LNCaP clone FGC (cell line): ENCODE measurements around the gene SLCO6A1.

Experiments used
- DNase-seq: peaks from one replicate; pipeline ENCODE4 v3.0.0-alpha.2; 2011; ENCODE audit warnings: low read depth
- H3K4me3 ChIP-seq: 2 replicates; pipeline ENCODE4 v1.5.1; 2011; ENCODE audit warnings: mild to moderate bottlenecking, low read depth, low read length, control low read depth
- TF ChIP-seq, protein P1 (sequence below): IDR thresholded peaks from 2 replicates; pipeline ENCODE4 v1.5.1; 2012; ENCODE audit warnings: mild to moderate bottlenecking; ENCODE audit not compliant: control insufficient read depth, insufficient read depth; ENCODE audit errors: extremely low read depth

Gene SLCO6A1, protein sequence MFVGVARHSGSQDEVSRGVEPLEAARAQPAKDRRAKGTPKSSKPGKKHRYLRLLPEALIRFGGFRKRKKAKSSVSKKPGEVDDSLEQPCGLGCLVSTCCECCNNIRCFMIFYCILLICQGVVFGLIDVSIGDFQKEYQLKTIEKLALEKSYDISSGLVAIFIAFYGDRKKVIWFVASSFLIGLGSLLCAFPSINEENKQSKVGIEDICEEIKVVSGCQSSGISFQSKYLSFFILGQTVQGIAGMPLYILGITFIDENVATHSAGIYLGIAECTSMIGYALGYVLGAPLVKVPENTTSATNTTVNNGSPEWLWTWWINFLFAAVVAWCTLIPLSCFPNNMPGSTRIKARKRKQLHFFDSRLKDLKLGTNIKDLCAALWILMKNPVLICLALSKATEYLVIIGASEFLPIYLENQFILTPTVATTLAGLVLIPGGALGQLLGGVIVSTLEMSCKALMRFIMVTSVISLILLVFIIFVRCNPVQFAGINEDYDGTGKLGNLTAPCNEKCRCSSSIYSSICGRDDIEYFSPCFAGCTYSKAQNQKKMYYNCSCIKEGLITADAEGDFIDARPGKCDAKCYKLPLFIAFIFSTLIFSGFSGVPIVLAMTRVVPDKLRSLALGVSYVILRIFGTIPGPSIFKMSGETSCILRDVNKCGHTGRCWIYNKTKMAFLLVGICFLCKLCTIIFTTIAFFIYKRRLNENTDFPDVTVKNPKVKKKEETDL

DNA sequence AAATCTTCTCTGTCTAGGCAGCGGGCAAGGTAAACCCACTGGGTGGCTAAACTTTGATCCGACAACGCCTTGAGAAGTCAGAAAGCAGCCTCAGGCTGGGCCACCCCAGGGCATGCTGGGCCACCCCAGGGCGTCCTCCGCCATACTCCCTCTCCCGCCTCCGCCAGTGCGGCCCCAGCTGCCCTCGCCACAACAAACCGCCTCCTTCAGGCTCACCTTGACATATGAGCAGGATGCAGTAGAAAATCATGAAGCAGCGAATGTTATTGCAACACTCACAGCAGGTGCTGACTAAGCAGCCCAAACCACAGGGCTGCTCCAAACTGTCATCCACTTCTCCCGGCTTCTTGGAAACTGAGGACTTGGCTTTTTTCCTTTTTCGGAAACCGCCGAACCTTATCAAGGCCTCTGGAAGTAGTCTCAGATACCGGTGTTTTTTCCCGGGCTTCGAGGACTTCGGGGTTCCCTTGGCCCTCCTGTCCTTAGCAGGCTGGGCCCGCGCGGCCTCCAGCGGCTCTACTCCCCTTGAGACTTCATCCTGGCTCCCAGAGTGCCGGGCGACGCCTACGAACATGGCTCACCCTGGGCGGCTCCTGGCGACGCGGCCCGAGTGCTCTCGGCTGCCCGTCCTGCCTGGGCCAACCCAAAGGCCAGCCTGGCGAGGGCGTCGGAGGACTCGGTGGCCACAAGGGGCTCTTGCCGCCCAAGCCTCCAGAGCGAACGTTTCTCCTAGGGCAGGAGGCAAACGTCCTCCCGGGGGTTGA, at the start of gene SLCO6A1:
Gene SLCO6A1 (minus strand): TSS at position 731 of the 764 bp plus-strand sequence. CDS start 157 bp downstream, at position 574.
- H3K4me3 ChIP-seq: no peak within 1 kb of the TSS
- TF ChIP-seq, protein P1, sequence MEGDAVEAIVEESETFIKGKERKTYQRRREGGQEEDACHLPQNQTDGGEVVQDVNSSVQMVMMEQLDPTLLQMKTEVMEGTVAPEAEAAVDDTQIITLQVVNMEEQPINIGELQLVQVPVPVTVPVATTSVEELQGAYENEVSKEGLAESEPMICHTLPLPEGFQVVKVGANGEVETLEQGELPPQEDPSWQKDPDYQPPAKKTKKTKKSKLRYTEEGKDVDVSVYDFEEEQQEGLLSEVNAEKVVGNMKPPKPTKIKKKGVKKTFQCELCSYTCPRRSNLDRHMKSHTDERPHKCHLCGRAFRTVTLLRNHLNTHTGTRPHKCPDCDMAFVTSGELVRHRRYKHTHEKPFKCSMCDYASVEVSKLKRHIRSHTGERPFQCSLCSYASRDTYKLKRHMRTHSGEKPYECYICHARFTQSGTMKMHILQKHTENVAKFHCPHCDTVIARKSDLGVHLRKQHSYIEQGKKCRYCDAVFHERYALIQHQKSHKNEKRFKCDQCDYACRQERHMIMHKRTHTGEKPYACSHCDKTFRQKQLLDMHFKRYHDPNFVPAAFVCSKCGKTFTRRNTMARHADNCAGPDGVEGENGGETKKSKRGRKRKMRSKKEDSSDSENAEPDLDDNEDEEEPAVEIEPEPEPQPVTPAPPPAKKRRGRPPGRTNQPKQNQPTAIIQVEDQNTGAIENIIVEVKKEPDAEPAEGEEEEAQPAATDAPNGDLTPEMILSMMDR: no peak
- no peak for DNase-seq

DNA sequence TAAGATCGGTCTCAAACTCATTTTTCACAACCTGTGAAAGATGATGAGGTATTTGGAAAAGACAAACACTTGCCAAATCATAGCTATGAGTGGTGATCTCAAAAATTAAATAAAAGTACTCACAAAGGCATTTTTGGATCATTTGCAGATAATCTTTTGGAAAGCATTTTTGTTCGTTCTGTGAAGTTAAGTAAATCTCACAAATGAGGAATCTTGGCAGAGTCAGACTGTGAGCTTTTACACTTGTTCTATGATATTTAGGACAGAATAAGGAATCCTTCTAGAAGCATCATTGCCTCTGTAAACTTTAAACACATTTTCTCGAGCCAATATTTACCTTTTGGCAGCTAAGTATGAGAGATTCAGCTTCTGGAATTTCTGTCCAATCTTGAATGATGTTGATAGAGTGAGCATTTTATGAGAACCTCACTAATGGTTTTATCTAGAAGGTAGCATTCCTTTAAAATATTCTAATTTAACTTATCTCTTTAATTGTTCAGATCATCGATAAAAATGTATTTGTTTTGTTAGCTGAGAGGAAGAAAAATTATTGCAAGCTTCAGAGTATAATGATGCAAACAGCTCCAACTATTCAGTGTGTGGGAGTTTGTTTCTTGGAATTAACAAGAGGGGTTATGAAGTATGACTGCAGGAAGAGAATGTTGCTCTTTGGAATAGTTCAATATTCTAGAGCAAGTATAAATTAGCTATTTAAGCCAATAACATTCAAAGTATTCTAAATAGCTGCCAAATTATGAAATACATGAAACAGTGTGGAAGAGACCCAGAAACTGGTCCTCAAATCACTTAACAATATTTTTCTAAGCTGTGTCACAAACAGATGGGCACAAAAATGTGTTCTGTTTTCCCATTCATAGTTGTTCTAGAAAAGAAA, 48.6 kb upstream of the SLCO6A1 start:
- TF ChIP-seq, protein P1: no peak
- H3K4me3 ChIP-seq: no peak overlapping the region
- DNase-seq: no peak

DNA sequence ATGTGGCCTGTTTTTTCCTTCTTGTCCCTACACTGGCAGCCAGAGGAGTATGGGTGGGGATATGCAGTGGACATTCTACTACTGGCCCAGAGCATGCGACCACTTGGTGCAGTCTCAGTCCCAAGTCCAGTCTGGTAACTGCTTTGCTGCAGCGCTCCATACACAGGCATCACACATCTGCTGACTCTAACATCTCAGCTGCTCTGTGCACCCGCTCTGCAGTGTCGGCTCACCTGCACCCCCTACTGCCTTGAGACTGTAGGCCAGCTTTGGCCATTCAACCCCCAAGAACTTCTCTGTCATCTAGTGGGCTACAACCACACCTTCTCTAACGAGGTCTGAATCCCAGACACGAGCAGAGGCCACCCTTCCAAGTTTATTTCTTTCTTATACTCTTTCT, 46.4 kb upstream of the SLCO6A1 start:
- no peak overlapping the region for H3K4me3 ChIP-seq
- TF ChIP-seq, protein P1: peak; percentile 77
- no peak for DNase-seq

DNA sequence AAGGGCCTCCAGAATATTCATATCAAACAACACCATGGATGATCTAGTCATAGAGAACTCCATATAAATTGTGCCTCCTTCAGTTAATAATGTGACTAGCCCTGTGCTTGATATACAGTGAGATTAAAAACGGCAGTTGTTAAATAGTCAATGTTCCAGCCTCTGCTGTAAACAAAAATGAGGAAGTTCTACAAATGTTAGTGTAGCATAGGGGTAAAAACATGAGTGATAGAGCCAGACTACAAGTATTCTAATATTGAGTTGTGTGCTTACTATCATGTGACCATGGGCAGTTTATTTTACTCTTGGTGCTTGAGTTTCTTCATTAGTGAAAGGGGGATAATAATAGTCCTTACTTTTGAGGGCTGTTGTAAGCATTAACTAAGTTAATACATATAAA, 43.3 kb upstream of the SLCO6A1 start:
- TF ChIP-seq, protein P1: no peak
- H3K4me3 ChIP-seq: no peak overlapping the region
- DNase-seq: no peak

DNA sequence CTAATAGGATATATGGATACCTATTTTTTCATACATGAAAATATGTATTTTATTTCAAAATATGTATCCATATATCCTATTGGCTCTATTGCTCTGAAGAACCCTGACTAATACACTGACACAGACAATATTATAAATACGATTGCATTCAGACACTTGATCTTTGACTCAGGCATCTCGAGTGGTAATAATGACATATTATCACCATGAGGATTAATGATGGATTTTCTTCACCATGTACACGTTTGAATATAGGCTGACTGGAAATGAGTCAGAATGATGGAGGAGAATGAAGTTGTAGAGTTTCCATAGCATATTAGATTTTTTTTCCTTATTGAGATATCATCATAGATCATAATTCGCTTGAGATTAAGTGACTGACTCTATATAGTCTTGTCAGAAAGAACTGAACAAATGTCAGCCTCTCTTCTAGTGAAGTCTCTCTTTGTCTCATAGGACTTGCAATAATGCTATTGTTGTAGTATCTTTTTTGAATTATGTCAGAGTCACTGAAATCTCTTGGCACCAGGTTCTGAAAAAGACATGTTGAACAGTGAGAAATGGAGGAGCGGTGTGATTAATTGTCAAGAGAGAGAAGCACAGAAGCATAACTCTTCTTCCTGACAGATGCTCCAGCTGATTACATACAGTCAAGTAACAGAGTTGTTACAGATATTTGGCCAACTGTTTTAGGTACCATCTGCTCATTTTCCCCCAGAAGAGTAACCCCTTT, 41.4 kb upstream of the SLCO6A1 start:
- no peak for DNase-seq
- no peak overlapping the region for H3K4me3 ChIP-seq
- TF ChIP-seq, protein P1: no peak
